Fibroblast of lung (primary cell): ENCODE data around the gene CA12.

ENCODE experiments used
- CTCF ChIP-seq, 2 donors: IDR thresholded peaks in 1 of 2; conservative IDR thresholded peaks in 1 of 2; 1 replicate in 1 of 2; 2 replicates in 1 of 2; pipeline ENCODE4 v1.5.1; 2011 to 2012; ENCODE audit warnings: low read length in 2 of 2, control low read depth in 1 of 2, inconsistent platforms in 1 of 2, low read depth in 1 of 2, mild to moderate bottlenecking in 1 of 2
- EZH2 ChIP-seq: IDR thresholded peaks from 2 replicates; pipeline ENCODE4 v1.5.1; 2012; ENCODE audit warnings: low read length, control low read depth, mild to moderate bottlenecking; ENCODE audit errors: missing control alignments

- TF ChIP-seq CTCF (conservative IDR thresholded peaks at IDR 0.05 in 1 of 2, IDR thresholded peaks at IDR 0.05 in 1 of 2; ENCODE audit: low read depth in 1 of 2, low read length in 2 of 2): no peak
- no peak for TF ChIP-seq EZH2
Observed at GRCh38 chr15:63369781-63370180, 11.9 kb downstream of the CA12 start.
